ENCODE data around the gene MPZL3. TPM values are rescaled to one million over a fixed set of nuclear protein-coding genes. Genes with fewer than 3 reads are reported as not detected.

The MPZL3 gene
- 3.9 TPM for total RNA-seq
- 7.0 TPM for polyA plus RNA-seq
- long read RNA-seq, donor 1: 0 reads
- long read RNA-seq, donor 2: 0 reads
- long read RNA-seq, donor 3: 0 reads
- long read RNA-seq, donor 4: 0 reads
- long read RNA-seq, donor 5, partial matches to known transcripts: 0 of 3 reads
- long read RNA-seq, donor 5, other reads (novel, unspliced or antisense): 0 of 3 reads
- long read RNA-seq, donor 6, partial matches to known transcripts: 0 of 1 reads
- long read RNA-seq, donor 6, other reads (novel, unspliced or antisense): 0 of 1 reads
- long read RNA-seq, donor 7, partial matches to known transcripts: 0 of 2 reads
- long read RNA-seq, donor 7, other reads (novel, unspliced or antisense): 0 of 2 reads
- long read RNA-seq, donor 8: 0 reads
- long read RNA-seq, donor 9: 0 reads
- long read RNA-seq, donor 10, partial matches to known transcripts: 0 of 2 reads
- long read RNA-seq, donor 10, other reads (novel, unspliced or antisense): 0 of 2 reads

GRCh38 chr11:118251858-118252652, at the start of gene MPZL3:
Gene MPZL3, minus strand, starts transcription at chr11:118252365. Its CDS starts 71 bp downstream, at chr11:118252294.
- Histone ChIP-seq H3K9me3 (ENCODE audit: control insufficient read depth in 2 of 2, insufficient read depth in 1 of 2, low read length in 1 of 2) (no peaks in the 10 kb centered on the region), H3K4me3 (ENCODE audit: low read length in 2 of 2) (peak within 1 kb of the TSS; percentile 70 to 100), H3K27ac (ENCODE audit: low read depth in 1 of 2, low read length in 1 of 2) (peak within 1 kb of the TSS; percentile 88 to 99), H3K27me3 (ENCODE audit: control insufficient read depth in 2 of 2, insufficient read depth in 1 of 2, low read length in 1 of 2) (no peaks in the 10 kb centered on the region), H3K4me1 (ENCODE audit: control insufficient read depth in 2 of 2, insufficient read depth in 2 of 2, low read length in 2 of 2) (peaks cover 0 to 4% of the 10 kb centered on the region in 2 donors), H3K36me3 (ENCODE audit: control insufficient read depth in 2 of 2, insufficient read depth in 2 of 2, low read length in 1 of 2) (no peaks in the 10 kb centered on the region)
- DNase-seq (ENCODE audit: low read depth in 6 of 9, low spot score in 9 of 9): peak; percentile 83 to 96 (median 91)
- WGBS: under 1% methylated on average over 33 of the region's 33 CpGs

GRCh38 chr11:118301600-118302195, 49.5 kb upstream of the MPZL3 start:
- no peak for DNase-seq (ENCODE audit: low read depth in 6 of 9, low spot score in 9 of 9)
- Histone ChIP-seq H3K4me3 (ENCODE audit: low read length in 2 of 2) (no peak overlapping the region), H3K27ac (ENCODE audit: low read depth in 1 of 2, low read length in 1 of 2) (no peak overlapping the region), H3K9me3 (ENCODE audit: control insufficient read depth in 2 of 2, insufficient read depth in 1 of 2, low read length in 1 of 2) (no peaks in the 10 kb centered on the region), H3K4me1 (ENCODE audit: control insufficient read depth in 2 of 2, insufficient read depth in 2 of 2, low read length in 2 of 2) (peaks cover 18 to 45% of the 10 kb centered on the region in 2 donors), H3K27me3 (ENCODE audit: control insufficient read depth in 2 of 2, insufficient read depth in 1 of 2, low read length in 1 of 2) (no peaks in the 10 kb centered on the region), H3K36me3 (ENCODE audit: control insufficient read depth in 2 of 2, insufficient read depth in 2 of 2, low read length in 1 of 2) (peaks cover 2 to 5% of the 10 kb centered on the region in 2 donors)
- 94% methylated on average over 8 of the region's 8 CpGs for WGBS

- Histone ChIP-seq H3K4me3 (ENCODE audit: low read length in 2 of 2) (no peak overlapping the region), H3K27ac (ENCODE audit: low read depth in 1 of 2, low read length in 1 of 2) (no peak overlapping the region), H3K4me1 (ENCODE audit: control insufficient read depth in 2 of 2, insufficient read depth in 2 of 2, low read length in 2 of 2) (peaks cover 13 to 20% of the 10 kb centered on the region in 2 donors), H3K36me3 (ENCODE audit: control insufficient read depth in 2 of 2, insufficient read depth in 2 of 2, low read length in 1 of 2) (no peaks in the 10 kb centered on the region), H3K9me3 (ENCODE audit: control insufficient read depth in 2 of 2, insufficient read depth in 1 of 2, low read length in 1 of 2) (no peaks in the 10 kb centered on the region), H3K27me3 (ENCODE audit: control insufficient read depth in 2 of 2, insufficient read depth in 1 of 2, low read length in 1 of 2) (no peaks in the 10 kb centered on the region)
- WGBS: 69% methylated on average over 3 of the region's 3 CpGs
- DNase-seq (ENCODE audit: low read depth in 6 of 9, low spot score in 9 of 9): peak in 2 of 9 donors; percentile 58 to 78
Measured at GRCh38 chr11:118295815-118296454, 43.8 kb upstream of the MPZL3 start.

GRCh38 chr11:118295199-118295598, 43.0 kb upstream of the MPZL3 start:
- Histone ChIP-seq H3K4me1 (ENCODE audit: control insufficient read depth in 2 of 2, insufficient read depth in 2 of 2, low read length in 2 of 2) (peaks cover 13 to 16% of the 10 kb centered on the region in 2 donors), H3K9me3 (ENCODE audit: control insufficient read depth in 2 of 2, insufficient read depth in 1 of 2, low read length in 1 of 2) (no peaks in the 10 kb centered on the region), H3K27me3 (ENCODE audit: control insufficient read depth in 2 of 2, insufficient read depth in 1 of 2, low read length in 1 of 2) (no peaks in the 10 kb centered on the region), H3K36me3 (ENCODE audit: control insufficient read depth in 2 of 2, insufficient read depth in 2 of 2, low read length in 1 of 2) (no peaks in the 10 kb centered on the region), H3K4me3 (ENCODE audit: low read length in 2 of 2) (no peak overlapping the region), H3K27ac (ENCODE audit: low read depth in 1 of 2, low read length in 1 of 2) (no peak overlapping the region)
- DNase-seq (ENCODE audit: low read depth in 6 of 9, low spot score in 9 of 9): no peak
- WGBS: 73% methylated on average over 5 of the region's 5 CpGs

GRCh38 chr11:118294053-118294452, 41.9 kb upstream of the MPZL3 start:
- Histone ChIP-seq H3K36me3 (ENCODE audit: control insufficient read depth in 2 of 2, insufficient read depth in 2 of 2, low read length in 1 of 2) (no peaks in the 10 kb centered on the region), H3K9me3 (ENCODE audit: control insufficient read depth in 2 of 2, insufficient read depth in 1 of 2, low read length in 1 of 2) (no peaks in the 10 kb centered on the region), H3K27me3 (ENCODE audit: control insufficient read depth in 2 of 2, insufficient read depth in 1 of 2, low read length in 1 of 2) (no peaks in the 10 kb centered on the region), H3K27ac (ENCODE audit: low read depth in 1 of 2, low read length in 1 of 2) (no peak overlapping the region), H3K4me1 (ENCODE audit: control insufficient read depth in 2 of 2, insufficient read depth in 2 of 2, low read length in 2 of 2) (peaks cover 13 to 16% of the 10 kb centered on the region in 2 donors), H3K4me3 (ENCODE audit: low read length in 2 of 2) (no peak overlapping the region)
- DNase-seq (ENCODE audit: low read depth in 6 of 9, low spot score in 9 of 9): no peak
- 97% methylated on average over 2 of the region's 2 CpGs for WGBS

GRCh38 chr11:118291477-118292135, 39.4 kb upstream of the MPZL3 start:
- no peak overlapping the region for H3K4me3 ChIP-seq (ENCODE audit: low read length in 2 of 2)

GRCh38 chr11:118290923-118291322, 38.8 kb upstream of the MPZL3 start:
- H3K27ac ChIP-seq (ENCODE audit: low read depth in 1 of 2, low read length in 1 of 2): no peak overlapping the region
- no peaks in the 10 kb centered on the region for H3K9me3 ChIP-seq (ENCODE audit: control insufficient read depth in 2 of 2, insufficient read depth in 1 of 2, low read length in 1 of 2)
- peaks cover 6% of the 10 kb centered on the region in 2 donors for H3K4me1 ChIP-seq (ENCODE audit: control insufficient read depth in 2 of 2, insufficient read depth in 2 of 2, low read length in 2 of 2)
- no peaks in the 10 kb centered on the region for H3K36me3 ChIP-seq (ENCODE audit: control insufficient read depth in 2 of 2, insufficient read depth in 2 of 2, low read length in 1 of 2)
- no peaks in the 10 kb centered on the region for H3K27me3 ChIP-seq (ENCODE audit: control insufficient read depth in 2 of 2, insufficient read depth in 1 of 2, low read length in 1 of 2)
- peak in 2 of 9 donors; percentile 49 to 69 for DNase-seq (ENCODE audit: low read depth in 6 of 9, low spot score in 9 of 9)
- H3K4me3 ChIP-seq (ENCODE audit: low read length in 2 of 2): no peak overlapping the region
- 10% methylated on average over 9 of the region's 9 CpGs for WGBS

More at GRCh38 chr11:118291477-118292135, 39.4 kb upstream of the MPZL3 start:
- no peak overlapping the region for H3K27ac ChIP-seq (ENCODE audit: low read depth in 1 of 2, low read length in 1 of 2)
- H3K27me3 ChIP-seq (ENCODE audit: control insufficient read depth in 2 of 2, insufficient read depth in 1 of 2, low read length in 1 of 2): no peaks in the 10 kb centered on the region
- peaks cover 13% of the 10 kb centered on the region in 2 donors for H3K4me1 ChIP-seq (ENCODE audit: control insufficient read depth in 2 of 2, insufficient read depth in 2 of 2, low read length in 2 of 2)
- 93% methylated on average over 9 of the region's 9 CpGs for WGBS
- H3K9me3 ChIP-seq (ENCODE audit: control insufficient read depth in 2 of 2, insufficient read depth in 1 of 2, low read length in 1 of 2): no peaks in the 10 kb centered on the region
- no peaks in the 10 kb centered on the region for H3K36me3 ChIP-seq (ENCODE audit: control insufficient read depth in 2 of 2, insufficient read depth in 2 of 2, low read length in 1 of 2)
- DNase-seq (ENCODE audit: low read depth in 6 of 9, low spot score in 9 of 9): no peak

GRCh38 chr11:118289401-118289800, 37.2 kb upstream of the MPZL3 start:
- H3K27me3 ChIP-seq (ENCODE audit: control insufficient read depth in 2 of 2, insufficient read depth in 1 of 2, low read length in 1 of 2): no peaks in the 10 kb centered on the region
- no peaks in the 10 kb centered on the region for H3K4me1 ChIP-seq (ENCODE audit: control insufficient read depth in 2 of 2, insufficient read depth in 2 of 2, low read length in 2 of 2)
- no peaks in the 10 kb centered on the region for H3K36me3 ChIP-seq (ENCODE audit: control insufficient read depth in 2 of 2, insufficient read depth in 2 of 2, low read length in 1 of 2)

More at GRCh38 chr11:118289401-118289800, 37.2 kb upstream of the MPZL3 start:
- no peak overlapping the region for H3K27ac ChIP-seq (ENCODE audit: low read depth in 1 of 2, low read length in 1 of 2)
- no peak overlapping the region for H3K4me3 ChIP-seq (ENCODE audit: low read length in 2 of 2)
- no peak for DNase-seq (ENCODE audit: low read depth in 6 of 9, low spot score in 9 of 9)
- H3K9me3 ChIP-seq (ENCODE audit: control insufficient read depth in 2 of 2, insufficient read depth in 1 of 2, low read length in 1 of 2): no peaks in the 10 kb centered on the region
